Fibroblast of the conjunctiva (primary cell): ENCODE measurements around the gene TRAF1.

Source experiments
- DNase-seq: peaks from one replicate; pipeline ENCODE4 v3.0.0-alpha.2; 2010; ENCODE audit warnings: low read depth

The TRAF1 gene

DNA sequence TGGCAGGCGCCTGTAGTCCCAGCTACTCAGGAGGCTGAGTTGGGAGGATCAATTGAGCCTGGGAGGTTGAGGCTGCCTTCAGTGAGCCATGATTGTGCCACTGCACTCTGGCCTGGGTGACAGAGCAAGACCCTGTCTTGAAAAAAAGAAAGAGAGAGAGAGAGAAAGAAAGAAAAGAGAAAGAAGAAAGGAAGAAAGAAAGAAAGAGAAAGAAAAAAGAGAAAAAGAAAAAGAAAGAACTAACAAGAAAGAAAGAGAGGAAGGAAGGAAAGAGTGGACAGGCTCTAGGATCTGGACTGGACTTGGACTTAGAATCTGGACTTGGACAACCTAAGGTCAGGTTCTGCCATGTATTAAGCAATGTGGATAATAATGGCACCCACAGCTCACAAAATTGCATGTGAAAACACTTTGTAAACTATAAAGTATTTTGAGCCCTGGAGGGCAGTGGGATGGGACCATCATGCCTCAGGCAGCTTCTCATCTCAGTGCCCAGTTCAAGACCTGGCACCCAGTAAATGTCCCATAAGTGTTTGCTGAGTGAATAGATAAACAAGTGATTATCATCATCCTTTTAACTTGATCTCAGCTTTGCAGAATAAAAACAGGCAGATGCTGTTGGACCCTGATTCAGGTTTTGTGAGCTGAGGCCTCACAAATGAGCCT is 36.9 kb downstream of the TRAF1 start:
- no peak for DNase-seq

DNA sequence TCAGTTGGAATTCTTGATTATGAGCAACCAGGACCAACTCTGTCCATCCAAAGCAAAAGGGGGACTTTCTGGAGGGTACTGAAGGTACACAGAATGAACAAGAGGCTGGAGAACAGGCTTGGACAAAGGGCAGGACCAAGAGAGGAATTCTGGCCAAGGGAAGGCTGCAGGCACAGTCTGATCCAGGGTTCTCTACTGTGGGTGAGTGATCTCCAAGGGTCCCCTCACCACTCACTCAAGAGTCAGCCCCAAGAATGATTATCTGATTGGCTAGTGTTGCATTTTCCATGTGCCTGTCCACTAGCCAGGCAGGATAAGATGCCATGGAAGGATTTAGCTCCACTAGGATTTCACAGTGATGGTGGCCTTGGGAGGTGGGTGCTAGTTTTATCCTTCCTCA is 38.0 kb downstream of the TRAF1 start:
- no peak for DNase-seq

DNA sequence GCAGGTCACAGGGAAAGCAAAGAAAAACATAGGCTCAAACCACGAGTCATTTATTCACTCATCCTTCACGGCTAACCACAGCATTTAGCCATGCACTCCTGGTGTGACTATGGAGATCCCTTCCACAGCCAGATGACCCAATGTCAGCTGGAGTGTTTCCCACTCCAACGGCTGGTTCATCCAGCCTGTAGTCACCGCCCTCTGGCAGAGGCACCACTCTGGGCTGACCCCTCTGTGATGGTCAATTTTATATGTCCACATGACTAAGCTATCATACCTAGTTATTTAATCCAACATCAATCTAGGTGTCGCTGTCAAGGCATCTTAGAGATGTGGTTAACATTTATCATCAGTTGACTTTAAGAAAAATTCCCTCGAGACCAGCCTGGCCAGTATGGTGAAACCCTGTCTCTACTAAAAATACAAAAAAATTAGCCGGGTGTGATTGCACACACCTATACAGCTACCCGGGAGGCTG is 40.1 kb downstream of the TRAF1 start:
- DNase-seq, result no peak

DNA sequence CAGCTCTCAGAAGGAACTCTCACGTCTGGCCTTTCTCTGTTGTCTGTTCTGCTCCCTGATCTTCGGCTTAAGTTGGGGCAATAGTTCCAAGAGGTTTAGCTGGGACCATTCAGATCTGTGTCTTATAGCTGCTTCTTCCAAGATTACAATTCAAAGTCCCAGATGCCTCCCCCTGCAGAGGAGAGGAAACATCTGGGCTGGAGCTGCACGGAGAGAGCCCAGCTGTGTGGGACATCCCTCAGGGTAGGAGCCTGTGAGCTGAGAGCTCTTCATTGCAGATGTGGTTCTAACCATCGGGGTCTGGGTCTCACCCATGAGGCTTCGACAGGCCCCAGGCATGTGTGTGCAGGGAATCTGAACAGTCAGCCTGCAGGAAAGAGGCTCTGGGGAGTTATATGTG is 40.6 kb downstream of the TRAF1 start:
- no peak for DNase-seq

DNA sequence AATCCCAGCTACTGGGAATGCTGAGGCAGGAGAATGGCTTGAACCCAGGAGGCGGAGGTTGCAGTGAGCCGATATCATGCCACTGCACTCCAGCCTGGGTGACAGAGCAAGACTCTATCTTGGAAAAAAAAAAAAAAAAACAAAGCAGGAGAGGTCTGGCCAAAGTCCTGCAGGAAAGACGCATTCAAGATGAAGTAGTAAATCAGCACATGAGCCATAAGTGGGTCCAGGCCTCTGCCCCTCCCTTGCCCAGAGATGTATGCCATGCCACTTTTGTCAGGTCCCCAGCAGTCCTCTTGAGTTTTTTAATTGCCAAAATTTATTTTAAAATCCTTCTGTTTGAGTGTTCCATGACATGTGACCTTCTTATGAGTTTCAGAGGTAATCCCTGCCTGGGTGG is 41.1 kb downstream of the TRAF1 start:
- no peak for DNase-seq

DNA sequence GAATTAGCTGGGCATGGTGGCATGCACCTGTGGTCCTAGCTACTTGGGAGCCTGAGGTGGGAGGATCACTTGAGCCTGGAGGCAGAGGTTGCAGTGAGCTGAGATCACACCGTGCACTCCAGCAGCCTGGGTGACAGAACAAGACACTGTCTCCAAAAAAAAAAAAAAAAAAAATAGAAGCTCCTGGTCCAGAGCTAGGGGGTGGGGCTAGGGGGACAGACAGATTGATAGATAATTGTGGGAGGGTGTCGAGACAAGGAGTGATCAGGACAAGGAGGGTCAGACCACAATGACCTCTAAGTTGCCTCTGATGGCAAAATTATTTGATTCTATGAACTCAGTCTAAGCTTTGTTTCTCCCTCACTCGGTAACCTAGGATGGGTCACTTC is 43.0 kb downstream of the TRAF1 start:
- no peak for DNase-seq

DNA sequence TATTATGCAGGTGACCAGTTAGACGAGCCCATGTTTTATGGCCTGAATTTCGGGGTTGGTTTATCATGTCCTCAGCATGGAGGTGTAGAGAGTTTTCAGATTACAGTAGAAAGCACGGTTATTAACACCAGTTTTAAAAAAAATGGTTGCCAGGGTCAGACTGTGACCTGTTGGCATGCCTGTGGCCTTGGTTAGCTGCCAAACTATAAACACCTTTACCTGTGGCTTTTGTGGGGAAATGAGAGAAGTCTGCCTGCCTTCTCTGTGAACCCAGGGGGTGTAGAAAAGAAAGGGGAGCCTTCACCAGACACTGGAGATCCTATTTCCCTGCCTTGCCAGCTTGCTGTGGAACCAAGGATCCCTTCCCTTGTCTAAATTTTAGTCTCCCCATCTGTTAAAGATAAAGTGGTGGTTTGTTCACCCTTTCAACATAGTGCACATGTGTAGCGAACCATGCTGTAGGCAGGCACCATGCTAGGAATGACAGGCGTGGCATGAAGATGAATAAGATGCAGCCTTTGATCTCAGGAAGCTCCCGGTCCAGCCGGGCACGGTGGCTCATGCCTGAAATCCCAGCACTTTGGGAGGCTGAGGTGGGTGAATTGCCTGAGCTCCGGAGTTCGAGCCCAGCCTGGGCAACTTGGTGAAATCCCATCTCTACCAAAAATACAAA is 43.5 kb downstream of the TRAF1 start:
- DNase-seq, result no peak

DNA sequence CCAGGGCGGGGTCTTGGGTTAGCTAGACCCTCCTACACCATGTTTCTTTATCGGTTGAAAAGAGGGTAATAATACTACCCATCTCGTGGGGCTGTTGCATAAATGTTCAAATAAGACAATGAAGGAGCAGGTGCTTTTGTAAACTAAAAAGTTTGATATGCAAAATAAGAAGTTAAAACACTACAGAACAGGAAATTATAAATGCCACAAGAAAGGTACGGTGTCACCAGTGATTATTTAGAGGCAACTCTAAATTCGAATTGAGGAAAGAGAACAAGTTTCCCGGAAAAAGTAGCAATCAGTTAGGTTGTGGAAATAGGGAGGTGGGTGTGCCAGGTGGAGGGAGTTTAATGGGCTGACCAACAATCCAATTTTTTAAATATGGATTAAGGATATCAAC is 47.1 kb downstream of the TRAF1 start:
- no peak for DNase-seq

DNA sequence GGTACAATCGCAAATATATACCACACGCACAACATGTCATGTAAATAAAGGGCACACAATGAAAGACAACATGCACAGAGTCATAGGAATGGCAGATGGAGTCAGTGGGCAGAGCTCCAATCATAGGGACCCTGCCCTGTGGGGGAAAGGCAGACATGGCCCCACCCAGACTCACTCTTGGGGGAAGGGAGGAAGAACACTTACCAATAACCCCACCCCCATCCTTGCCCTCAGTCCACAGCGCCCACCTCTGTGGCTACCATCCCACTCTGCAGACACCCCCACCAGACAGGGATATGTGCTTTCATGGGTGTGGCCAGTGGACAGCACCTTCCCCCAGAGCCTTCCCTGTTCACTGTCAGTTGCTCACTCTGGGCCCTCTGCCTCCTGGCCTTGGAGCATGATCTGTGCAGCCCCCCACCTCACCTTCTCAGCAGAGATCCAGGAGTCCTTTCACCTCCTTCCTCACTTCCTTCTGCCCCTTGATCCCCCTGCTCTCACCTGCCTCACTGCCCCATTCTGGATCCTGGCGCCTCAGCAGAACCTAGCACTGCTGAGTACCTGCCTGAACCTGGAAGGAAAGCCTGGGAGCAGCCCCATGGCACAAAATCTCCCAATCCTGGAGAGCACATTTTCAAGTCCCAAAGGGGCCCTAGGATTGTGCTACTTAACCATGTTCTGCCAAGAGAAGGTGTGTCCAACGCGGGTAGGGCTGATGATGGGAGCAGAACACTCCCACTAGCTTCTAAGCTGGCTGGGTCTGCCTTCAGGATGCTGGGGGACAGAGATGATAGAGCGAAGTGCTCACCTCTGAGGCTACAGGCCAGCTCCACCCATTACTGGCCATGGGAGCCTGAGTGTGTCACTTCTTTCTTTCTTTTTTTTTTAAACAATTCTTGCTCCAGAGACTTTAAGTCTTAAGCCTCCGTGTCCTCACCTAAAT is 48.1 kb downstream of the TRAF1 start:
- no peak for DNase-seq

DNA sequence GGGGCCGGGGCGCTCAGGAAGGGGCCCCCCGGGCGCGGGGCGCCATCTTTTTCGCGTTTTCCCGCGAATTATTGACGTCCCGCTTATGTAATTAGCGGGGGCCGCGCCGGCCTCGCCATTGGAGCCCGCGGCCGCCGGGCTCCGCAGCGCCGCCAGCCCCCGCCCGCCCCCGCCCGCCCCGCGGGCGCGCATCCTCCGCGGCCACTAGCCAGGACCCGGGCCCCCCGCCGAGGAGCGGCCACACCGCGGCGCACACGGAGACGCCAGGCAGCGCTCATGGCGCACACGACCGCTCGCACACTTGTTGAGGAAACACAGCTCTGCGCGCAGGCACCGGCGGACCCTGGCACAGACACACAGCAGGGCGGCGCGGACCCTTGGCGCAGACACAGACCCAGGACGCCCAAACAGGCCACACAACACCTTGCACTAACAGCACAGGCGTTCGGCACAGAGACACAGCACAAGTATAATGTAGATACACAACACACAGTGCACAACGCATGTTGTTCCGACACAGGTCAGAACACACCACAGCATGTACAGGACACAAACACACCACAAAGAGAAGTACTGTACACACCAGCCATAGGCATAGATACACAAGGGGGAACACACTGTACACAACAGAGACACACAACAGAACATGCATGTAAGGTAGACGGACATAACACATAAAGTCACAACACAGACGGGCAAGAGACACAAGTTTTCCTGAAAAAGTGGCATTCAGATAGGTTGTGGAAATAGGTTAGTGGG is 49.1 kb downstream of the TRAF1 start:
- no peak for DNase-seq

DNA sequence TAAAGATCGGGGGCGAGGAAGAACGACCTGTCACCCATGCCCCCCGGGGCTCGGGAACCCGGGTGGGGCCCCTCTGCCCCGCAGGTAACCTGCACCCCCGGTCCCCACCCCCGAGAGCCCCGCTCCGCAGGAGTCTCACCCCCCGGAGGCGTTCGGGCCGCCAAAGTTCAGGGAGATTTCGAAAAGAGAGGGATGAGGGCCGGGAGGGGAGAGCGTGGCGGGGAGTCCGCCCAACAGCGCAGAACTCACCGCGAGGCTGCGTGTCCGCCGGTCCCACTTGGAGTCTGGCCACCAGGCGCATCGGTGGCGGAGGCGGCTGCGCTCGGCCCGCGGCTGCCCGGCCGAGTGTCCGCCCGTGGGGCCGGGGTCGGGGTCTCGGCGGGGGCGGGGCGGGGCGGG is 49.8 kb downstream of the TRAF1 start, which contains the start of gene PHF19:
Gene PHF19, minus strand, starts transcription at position 347 of the 399 bp plus-strand sequence. CDS start 2,447 bp downstream, outside the sequence.
- no peak for DNase-seq

DNA sequence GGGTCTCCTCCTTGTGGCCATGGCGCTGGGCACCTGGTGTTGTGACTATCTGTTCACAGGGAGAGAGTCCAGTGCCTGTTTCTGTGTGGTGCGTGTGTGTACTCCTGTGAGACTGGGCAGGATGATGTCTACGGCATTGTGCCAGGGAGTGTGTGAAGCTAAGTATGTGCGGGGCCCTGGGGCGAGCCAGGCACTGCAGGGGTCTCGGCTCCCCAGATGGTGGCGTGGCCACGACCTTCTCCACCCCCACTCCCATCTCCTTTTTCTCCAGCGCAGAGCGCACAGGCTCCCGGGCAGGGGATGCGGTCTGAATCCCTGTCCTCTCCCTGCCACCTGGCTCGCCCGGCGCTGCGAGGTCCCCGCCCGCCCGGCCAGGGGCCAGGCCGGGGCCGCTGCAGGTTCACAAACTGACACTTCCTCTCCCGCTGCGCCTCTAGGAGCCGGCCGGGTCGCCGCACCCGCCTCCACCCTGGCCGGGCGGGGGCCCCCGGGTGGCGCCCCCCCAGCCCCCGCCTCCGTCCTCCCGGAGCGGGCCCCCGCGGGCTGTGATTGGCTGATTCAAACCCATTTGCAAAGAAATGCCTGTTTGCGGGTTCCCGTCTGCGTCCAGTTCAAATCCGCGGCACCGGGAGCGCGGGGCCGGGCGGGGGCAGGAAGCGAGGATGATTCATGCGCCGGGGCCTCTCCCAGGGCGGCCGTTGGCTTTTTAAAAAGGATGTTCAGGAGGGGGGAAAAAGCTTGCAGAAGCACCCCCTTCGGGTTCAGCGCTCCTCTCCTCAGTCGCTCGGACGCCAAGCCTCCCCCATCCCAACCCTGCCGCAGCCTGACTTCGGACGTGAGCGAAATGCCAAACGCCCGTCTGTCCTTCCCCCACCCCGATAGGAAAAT is 50.4 kb downstream of the TRAF1 start:
- peak; percentile 85 for DNase-seq

DNA sequence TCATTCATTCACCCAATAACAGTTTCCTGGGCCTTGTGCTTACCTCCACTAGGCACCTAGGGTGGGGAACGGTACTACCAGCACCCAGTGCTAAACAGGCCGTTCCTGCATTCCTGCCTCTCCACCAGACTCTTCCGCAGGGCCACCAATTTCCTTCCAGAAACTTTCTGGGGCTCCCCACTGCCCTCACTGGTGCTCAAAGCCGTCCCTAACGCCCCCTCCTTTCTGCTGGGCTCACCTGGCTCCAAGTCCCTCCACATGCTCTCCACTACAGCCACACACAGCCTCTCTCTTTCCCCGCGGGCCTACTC is 51.0 kb downstream of the TRAF1 start:
- no peak for DNase-seq

DNA sequence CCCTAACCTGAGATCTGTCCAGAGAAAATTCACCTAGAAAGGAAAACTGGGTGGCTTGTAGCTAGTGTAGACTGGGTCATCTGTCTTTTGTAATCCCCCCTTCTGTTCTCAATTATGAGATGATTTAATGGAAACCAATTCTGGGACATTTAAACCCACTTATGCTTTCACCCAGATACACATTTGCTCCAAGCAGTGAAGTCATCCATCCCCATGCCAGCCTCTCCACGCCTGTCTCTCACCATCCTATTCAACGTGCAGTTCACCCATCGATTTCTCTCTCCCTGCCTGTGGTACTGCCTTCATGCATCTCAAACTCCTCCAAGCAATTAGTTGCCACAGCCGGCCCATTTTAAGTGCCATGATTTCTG is 51.4 kb downstream of the TRAF1 start:
- DNase-seq, result no peak

DNA sequence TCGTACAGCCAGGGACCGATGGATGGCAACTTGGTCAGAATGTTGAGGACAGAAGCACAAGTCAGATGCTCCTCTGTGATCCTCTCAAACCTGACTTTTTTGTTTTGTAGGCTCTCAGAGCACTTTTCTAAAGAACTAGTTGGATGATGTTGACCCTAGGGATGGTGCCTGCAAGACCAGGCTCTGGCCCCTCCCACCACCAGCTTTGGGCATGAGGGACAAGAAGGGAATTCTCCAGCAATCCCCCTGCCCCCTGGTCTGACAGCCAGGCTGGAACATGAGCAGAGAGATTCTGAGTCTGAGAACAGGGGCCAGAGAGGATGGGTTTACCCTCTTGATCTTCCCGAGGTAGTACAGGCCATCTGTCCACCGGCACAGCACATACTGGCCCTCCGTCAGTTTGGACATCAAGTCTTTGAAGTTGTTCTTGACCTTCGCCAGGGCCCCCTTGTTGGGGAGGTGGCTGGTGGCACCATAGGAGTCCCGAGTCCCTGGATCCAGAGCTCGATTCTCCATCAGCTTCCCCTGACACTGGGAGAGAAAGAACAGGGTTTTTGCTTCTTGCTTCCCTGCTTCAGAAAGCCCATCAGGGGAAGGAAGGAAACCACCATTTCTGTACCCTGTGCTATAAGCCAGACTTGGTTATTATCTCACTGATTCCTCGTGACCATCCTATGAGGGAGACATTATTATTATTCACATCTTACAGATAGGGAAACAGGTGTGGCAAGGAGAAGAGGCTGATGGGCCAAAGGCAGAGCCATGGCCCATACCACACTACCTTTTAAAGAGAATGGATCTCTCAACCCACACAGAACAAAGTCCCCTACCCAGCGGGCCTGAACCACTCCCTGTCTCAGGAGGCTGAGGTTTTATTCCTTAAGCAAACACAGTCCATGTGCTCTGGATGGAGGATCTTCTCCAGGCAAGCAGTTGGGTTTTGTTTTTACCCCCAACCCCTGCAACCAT is 52.1 kb downstream of the TRAF1 start:
- DNase-seq, result no peak

DNA sequence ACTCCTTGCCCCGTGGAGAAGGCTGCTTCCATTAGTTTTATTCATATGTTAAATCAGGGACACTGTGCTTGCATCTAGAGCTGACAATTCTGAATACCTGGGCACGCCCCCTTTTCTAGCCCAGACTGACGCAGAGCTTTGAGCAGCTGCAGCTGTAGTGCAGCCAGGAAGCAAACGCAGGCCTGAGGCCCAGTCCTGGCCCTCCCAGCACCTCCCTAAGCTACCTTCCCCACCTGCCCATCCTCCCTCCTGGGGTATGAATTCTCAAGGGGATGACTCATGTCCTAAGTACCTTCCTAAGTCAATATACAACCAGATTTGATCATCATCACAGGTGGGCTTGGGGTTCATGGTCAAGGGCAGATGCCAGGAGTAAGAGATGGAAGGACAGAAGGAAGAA is 53.1 kb downstream of the TRAF1 start:
- no peak for DNase-seq

DNA sequence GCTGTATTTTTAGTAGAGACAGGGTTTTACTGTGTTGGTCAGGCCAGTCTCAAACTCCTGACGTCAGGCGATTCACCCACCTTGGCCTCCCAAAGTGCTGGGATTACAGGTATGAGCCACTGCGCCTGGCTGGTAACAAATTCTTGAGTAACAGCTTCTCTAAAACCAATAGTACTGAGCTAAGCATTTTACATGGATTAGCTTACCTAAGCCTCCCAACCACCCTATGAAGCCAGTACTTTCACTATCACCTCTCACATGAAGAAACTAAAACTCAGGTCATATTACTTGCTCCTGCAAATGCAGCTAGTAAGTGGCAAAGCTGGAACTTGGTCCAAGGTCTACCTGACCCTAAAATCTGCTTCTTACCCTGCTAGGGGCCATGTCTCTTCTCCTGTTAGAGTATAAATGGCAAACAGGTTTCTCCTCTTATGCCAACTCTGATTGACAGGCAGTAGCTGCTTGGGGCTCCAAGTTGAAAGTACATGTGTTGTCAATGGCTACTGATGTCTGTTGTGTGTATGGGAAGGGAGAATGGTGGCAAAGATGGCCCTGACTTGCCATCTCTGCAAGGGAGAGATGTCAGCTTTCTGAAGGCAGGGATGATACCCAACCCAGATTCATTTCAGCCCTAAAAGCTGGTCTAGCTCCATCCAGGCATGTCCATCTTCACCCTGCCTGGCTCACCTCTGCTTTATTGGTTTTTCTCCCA is 53.6 kb downstream of the TRAF1 start:
- DNase-seq, result no peak

DNA sequence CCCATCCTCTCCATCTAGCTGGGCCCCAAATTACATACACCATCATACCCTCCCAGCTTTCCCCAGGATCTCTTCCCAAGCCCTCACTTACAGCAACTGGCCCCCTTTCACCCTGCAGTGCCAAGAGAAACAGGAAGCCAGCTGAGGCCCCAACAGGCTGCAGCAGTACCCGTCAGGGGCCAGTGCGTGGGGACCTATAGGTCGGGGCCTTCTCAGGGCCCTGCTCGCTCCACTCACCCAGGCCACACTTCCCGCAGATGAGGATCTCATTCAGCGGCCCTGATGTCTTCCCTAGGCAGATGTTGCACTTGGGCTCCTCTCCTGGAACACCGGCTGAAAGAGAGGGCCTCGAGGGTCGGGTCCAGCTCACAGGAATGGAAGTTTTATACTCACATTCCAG is 56.4 kb downstream of the TRAF1 start:
- no peak for DNase-seq

DNA sequence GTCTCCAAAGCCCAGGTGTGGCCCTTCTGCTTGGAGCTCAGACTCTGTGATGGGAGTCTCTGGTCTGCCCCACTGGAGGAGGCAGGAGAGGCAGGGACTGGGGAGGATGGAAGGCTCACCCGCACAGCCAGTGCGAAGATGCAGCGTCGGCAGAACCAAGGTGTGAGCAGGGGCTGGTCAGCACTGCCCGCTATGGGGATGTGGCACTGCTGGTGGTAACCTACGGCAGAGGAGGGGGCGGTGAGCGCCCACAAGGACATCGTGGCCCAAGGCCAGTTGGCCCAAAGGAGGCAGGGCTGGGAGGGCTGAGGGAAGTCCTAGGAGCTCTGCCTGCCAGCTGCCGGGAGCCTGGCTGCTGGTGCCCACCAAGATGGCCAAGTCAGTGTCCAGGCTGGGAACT is 56.9 kb downstream of the TRAF1 start:
- DNase-seq, result no peak

DNA sequence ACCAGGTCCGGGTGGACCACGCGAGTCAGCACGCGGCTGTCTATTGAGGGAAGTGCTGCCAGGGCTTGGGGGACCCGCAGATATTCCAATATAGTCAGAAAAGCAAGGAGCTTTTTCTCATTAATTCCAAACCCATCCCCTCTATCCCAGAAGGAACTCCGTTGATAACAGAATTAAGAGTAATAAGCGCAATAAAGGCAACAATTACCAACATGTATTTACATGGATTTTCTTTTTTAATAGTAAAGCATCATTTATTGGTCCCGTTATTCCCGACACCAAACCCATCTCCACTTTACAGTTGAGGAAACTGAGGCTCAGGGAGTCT is 57.3 kb downstream of the TRAF1 start:
- DNase-seq, result no peak
